Daoy (cell line): ENCODE data around the gene SLC22A31. TPM values are rescaled to one million over a fixed set of nuclear protein-coding genes. Genes with fewer than 3 reads are reported as not detected.

Experiments used
- DNase-seq: peaks from one replicate; pipeline ENCODE4 v3.0.0-alpha.2; 2015; ENCODE audit warnings: low read depth
- total RNA-seq: library from RNA; depleted of rRNA; stranded (reverse); fragments of >200 nt; shearing (Covaris generic); gene quantifications from 2 replicates; pipeline ENCODE4 v1.2.3, GENCODE V29; 2014

SLC22A31 gene
- total RNA-seq, 1 experiment from 2014 or later, result not detected

GRCh38 chr16:89179656-89180315, 20.6 kb downstream of the SLC22A31 start:
- DNase-seq, result no peak

GRCh38 chr16:89179148-89179484, 21.2 kb downstream of the SLC22A31 start:
- no peak for DNase-seq

GRCh38 chr16:89178453-89179147, 21.7 kb downstream of the SLC22A31 start:
- no peak for DNase-seq

DNA sequence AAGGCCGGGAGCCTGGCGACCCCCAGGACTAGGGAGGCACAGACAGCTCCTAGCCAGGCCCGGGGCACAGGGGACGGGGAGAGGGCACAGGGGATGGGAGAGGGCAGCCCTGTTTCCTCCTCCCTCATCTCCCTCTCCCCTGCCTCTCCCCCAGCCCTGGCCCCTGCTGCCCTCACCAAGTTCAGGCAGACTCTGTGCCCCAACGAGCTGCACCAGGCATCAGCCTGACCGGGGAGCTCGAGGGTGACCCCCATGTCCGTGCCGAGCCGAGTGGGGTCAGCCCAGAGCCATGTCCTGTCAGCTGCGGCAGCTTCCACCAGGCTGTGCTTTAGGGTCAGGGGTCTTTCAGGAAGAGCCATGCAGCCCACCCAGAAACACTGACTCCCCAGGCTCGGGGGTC, 22.8 kb downstream of the SLC22A31 start:
- no peak for DNase-seq

GRCh38 chr16:89176717-89177116, 23.6 kb downstream of the SLC22A31 start:
- DNase-seq, result no peak

DNA sequence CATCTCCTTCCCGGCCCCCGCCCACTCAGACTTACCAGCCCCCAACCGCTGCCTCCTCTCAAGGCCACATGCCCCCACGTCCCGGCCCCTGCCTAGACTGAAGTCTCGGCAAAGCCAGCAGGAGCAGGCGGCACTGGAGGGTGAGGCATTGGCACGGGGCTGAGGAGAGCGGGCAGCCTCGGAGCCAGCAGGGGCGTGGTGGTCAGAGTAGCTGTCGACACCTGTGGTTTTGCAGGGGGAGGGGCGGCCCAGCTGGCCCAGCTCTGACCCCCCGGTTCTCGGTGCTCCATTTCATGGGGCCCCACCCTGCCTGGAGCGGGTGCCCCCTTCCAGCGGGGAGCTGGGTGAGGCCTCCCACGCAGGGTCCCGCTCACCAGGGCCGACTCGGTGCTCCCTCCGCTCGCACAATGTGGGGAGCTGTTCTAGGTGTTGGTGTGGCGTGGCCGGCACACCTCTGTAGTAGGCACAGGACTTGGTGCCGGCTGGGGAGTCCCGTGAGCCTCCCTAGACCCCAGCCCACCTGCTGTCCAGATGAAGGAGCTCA, 24.1 kb downstream of the SLC22A31 start:
- no peak for DNase-seq

- DNase-seq, result no peak
These were observed 24.8 kb downstream of the SLC22A31 start for GRCh38 chr16:89175280-89176146.

GRCh38 chr16:89174877-89175276, 25.5 kb downstream of the SLC22A31 start:
- DNase-seq, result no peak

DNA sequence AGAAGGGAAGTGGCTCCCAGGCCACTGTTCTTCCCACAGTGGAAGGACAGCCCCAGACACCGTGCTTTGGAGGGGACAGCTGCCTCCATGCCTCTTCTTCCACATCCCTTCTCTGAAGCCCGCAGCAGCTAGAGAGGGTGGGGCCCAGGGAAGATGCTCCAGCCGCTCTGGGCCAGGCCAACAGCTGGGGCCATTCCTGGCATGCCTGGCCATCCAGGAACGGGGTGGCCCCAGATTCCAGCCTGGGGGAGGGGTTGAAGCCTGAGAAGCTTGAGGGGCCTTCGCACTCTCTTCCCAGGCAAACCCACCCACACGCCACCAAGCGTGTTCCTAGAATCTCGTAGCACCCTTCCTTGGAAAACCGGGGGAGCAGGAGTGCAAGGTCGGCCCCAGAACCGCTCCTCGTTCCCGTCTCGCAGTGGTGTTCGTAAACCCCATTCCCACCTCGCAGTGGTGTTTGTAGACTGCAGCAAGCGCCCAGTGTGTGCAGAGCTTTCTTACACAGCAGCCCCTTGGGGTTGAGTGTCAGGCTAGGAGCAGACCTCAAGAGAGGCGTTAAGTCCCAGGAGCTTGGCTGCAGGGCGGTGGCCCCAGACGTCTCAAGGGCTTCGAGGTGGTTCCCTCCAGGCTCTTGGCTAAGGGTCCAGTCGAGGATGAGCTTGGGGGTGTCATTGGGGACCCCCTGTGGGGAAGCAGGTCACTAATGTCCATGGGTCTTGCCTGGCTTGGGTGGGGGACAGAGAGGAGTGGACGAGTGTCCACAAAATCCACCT, 26.1 kb downstream of the SLC22A31 start:
- no peak for DNase-seq

GRCh38 chr16:89173174-89173921, 27.0 kb downstream of the SLC22A31 start:
- DNase-seq, result no peak

GRCh38 chr16:89172528-89173173, 27.7 kb downstream of the SLC22A31 start:
- no peak for DNase-seq

DNA sequence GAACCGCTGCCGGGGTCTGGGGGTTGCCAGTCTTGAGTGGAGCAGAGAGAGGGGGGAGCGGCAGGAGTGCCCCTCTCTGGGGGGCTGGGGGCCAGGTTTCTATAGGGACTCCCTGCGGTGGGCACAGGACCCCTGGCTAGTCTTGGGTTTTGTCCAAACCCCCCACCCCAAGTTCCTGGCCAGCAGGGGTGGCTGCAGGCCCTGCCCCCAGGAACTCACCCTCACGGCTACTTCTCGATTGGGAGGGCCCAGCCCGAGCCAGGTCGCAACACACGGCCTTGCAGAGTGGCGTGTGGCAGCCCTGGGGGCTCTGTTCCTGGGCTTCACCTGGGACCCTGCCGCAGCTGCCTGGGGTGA, 28.2 kb downstream of the SLC22A31 start:
- DNase-seq, result no peak

- peak; percentile 95 for DNase-seq
These were observed 28.8 kb downstream of the SLC22A31 start, which contains the start of gene CDH15 for GRCh38 chr16:89171216-89172170. TSS of gene CDH15 (plus strand) at chr16:89171748. CDS start at chr16:89171832, 84 bp downstream.

DNA sequence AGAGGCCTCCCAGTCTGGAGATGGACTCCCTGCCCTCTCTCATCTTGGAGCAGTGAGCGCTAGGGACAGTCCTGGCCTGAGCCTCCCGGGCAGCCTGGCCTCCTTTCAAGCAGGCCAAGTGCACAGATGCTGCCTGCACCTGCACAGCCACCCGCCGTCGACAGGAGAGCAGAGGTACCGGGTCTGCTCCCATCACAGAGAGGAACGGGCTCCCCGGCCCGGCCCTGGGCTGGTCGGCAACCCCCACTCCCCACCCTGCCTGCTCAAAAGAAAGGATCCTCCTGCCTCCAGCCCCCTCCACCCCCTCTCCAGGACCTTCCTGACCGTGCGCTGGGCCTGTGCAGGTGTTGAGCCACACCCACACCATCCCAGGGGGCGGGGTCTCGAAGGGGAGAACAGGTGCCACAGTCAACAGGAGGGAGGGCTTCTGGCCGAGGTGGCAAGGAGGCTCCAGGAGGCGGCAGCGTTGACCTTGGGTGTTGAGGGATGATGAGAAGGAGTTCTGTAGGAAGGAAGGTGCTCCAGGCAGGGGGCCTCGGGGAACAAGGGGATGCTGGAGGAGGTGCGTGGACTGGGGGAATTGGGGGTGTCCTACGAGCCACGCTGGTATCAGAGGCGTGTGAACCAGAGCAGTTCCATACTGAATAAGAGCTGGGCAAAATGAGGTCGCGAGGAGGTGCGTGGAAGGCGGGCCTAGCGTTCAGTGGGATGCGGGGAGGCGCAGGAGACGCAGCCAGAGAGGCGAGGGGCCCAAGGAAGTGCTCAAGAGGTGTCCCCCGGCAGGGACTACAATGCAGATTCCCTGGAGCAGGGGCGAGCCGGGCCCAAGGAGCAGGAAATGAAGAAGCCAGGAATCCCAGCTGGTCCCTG, 29.8 kb downstream of the SLC22A31 start:
- DNase-seq, result no peak

GRCh38 chr16:89169778-89170177, 30.6 kb downstream of the SLC22A31 start:
- DNase-seq, result no peak

DNA sequence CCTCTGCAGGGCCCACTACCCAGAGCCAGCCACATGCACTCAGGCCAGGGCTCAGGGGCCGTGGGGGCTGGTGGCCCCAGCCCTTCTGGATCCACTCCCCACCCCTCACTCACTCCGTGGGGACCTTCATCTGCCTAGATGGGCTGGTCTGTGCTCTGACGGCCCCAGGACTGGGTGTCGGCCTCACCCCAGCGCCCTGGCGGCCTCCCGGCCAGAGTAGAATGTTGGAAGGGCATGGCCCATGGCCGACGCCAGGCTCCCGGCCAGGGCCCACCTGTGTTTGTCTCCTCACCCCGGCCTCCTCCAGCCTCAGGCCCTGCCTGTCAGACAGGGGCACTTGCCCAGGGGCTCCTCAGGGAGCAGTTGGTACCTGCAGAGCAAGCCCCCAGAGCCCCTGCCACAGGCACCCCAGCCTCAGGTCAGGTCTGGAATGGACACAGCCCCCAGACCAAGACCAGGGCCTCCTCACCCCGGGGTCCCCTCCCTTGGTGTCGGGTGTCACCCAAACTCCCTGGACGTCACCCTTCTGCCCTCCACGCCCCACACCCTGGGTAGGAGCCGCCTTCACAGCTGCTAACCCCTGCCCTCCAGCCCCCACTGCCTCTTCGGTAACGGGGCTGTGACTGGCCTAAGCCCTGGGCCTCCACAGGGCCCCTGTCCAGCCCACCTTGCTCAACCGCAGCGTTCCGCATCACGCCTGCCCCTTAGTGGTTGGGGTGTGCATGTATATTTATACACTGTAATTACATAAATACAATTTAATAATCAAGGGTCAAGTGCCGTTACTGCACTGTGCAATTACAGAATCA, 31.8 kb downstream of the SLC22A31 start:
- DNase-seq, result no peak

- DNase-seq, result peak; percentile 83
These were observed 32.9 kb downstream of the SLC22A31 start for GRCh38 chr16:89167425-89167941.
